Lower lobe of right lung (tissue), 2 donors: Measurements from ENCODE around the gene TAF1C. TPM values are rescaled to one million over a fixed set of nuclear protein-coding genes. Genes with fewer than 3 reads are reported as not detected.

Experiments used
- ATAC-seq, 2 donors: fragments of 200-7000 bp; cut with Tn5 transposase; one replicate each; pipeline ENCODE4 v1.9.1; 2020 to 2022; ENCODE audit warnings: mild to moderate bottlenecking in 2 of 2, moderate library complexity in 2 of 2
- DNase-seq: peaks from one replicate; pipeline ENCODE4 v3.0.0-alpha.2; 2020
- H3K27ac ChIP-seq: fragments of 200-600 bp; one replicate; pipeline ENCODE4 v1.8.0; 2022
- H3K27me3 ChIP-seq: fragments of 200-600 bp; one replicate; pipeline ENCODE4 v1.8.0; 2022; ENCODE audit warnings: low read depth
- H3K36me3 ChIP-seq: fragments of 200-600 bp; one replicate; pipeline ENCODE4 v1.8.0; 2022; ENCODE audit warnings: mild to moderate bottlenecking
- H3K4me1 ChIP-seq: fragments of 200-600 bp; one replicate; pipeline ENCODE4 v1.8.0; 2022
- H3K4me3 ChIP-seq: fragments of 200-600 bp; one replicate; pipeline ENCODE4 v1.8.0; 2022; ENCODE audit warnings: mild to moderate bottlenecking
- H3K9me3 ChIP-seq: fragments of 200-600 bp; one replicate; pipeline ENCODE4 v1.8.0; 2022
- CTCF ChIP-seq: fragments of 200-600 bp; IDR thresholded peaks from one replicate; pipeline ENCODE4 v1.8.0; 2022; ENCODE audit warnings: antibody characterized with exemption, mild to moderate bottlenecking
- intact Hi-C: fragments of 100-400 bp; cut with DNase I; formaldehyde crosslinking; loops from one replicate; pipeline ENCODE4 v1.11.0; 2022
- total RNA-seq: library from RNA; stranded (reverse); fragmentation: NEBNext Ultra II Directional; extraction: Animal tissue kit (Norgen Biotek cat#: 25700); gene quantifications from one replicate; pipeline ENCODE4 v1.2.1, GENCODE V29; 2021
- donor health status: DM: no; HTN: yes; CAD: no; lungs with severe emphysema.

The TAF1C gene
- total RNA-seq, 1 donor from 2014 or later, result 60.6 TPM

DNA sequence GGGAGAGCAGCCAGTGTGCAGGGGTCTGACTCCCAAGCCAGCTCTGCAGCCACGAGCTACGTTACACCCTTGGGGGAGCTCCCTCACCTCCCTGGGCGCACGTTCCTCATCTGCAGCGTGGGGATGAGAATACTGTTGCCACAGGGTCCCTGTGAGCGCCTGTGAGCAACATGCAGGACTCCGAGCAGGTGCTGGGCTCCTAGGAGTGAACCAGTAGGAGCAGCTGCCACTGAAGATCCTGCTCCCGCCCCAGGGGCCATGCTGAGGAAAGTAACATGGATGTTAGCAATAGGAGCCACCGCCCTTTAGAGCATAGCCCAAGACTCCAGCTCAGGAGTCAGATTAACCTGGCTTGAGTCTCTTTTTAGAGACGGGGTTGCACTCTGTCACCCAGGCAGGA is 25.8 kb downstream of the TAF1C start:
- Histone ChIP-seq H3K4me1 (no peaks in the 10 kb centered on the region), H3K36me3 (no peaks in the 10 kb centered on the region), H3K9me3 (no peaks in the 10 kb centered on the region), H3K27ac (no peak overlapping the region), H3K27me3 (peaks cover 11% of the 10 kb centered on the region), H3K4me3 (no peak overlapping the region)
- no peak for TF ChIP-seq CTCF
- ATAC-seq (no peak), DNase-seq (no peak)
- intact Hi-C loops, result no loop called here

GRCh38 chr16:84159800-84160199 is 27.1 kb downstream of the TAF1C start:
- Histone ChIP-seq H3K27ac (no peak overlapping the region), H3K4me1 (no peaks in the 10 kb centered on the region), H3K9me3 (no peaks in the 10 kb centered on the region), H3K4me3 (no peak overlapping the region), H3K27me3 (peaks cover 11% of the 10 kb centered on the region), H3K36me3 (no peaks in the 10 kb centered on the region)
- ATAC-seq (no peak), DNase-seq (no peak)
- TF ChIP-seq CTCF, result no peak
- intact Hi-C loops, result no loop called here

- ATAC-seq (no peak), DNase-seq (no peak)
- Histone ChIP-seq H3K27me3 (peaks cover 11% of the 10 kb centered on the region), H3K36me3 (no peaks in the 10 kb centered on the region), H3K4me3 (no peak overlapping the region), H3K4me1 (no peaks in the 10 kb centered on the region), H3K27ac (no peak overlapping the region), H3K9me3 (no peaks in the 10 kb centered on the region)
- no peak for TF ChIP-seq CTCF
- intact Hi-C loops, result no loop called here
Measured at GRCh38 chr16:84159007-84159406, 27.9 kb downstream of the TAF1C start.

- peaks cover 11% of the 10 kb centered on the region for H3K27me3 ChIP-seq
- DNase-seq, result no peak
- no peak for ATAC-seq
- H3K27ac ChIP-seq, result no peak overlapping the region
- H3K4me3 ChIP-seq, result no peak overlapping the region
- H3K9me3 ChIP-seq, result no peaks in the 10 kb centered on the region
- H3K4me1 ChIP-seq, result no peaks in the 10 kb centered on the region
- intact Hi-C loops, result no loop called here
- no peaks in the 10 kb centered on the region for H3K36me3 ChIP-seq
- TF ChIP-seq CTCF, result no peak
Measured at GRCh38 chr16:84156342-84156784, 30.5 kb downstream of the TAF1C start.

DNA sequence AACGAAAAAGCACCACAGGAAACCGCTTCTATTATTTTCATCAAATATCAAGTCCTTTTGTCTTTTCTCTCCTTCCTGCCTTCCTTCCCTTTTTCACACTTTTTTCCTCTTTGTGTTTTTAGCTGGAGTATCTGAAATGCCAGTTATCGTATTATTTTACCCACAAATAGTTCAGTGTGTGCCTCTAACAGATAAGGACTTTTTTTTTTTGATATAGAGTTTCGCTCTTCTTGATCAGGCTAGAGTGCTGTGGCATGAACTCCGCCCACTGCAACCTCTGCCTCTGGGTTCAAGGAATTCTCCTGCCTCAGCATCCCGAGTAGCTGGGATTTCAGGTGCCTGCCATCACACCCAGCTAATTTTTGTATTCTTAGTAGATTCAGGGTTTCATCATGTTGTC is 31.1 kb downstream of the TAF1C start:
- Histone ChIP-seq H3K27me3 (peaks cover 8% of the 10 kb centered on the region), H3K36me3 (no peaks in the 10 kb centered on the region), H3K9me3 (no peaks in the 10 kb centered on the region), H3K27ac (no peak overlapping the region), H3K4me1 (no peaks in the 10 kb centered on the region), H3K4me3 (no peak overlapping the region)
- ATAC-seq (no peak), DNase-seq (no peak)
- TF ChIP-seq CTCF, result no peak
- intact Hi-C loops, result no loop called here

GRCh38 chr16:84155226-84155625 is 31.6 kb downstream of the TAF1C start:
- ATAC-seq (no peak), DNase-seq (no peak)

More at GRCh38 chr16:84155226-84155625, 31.6 kb downstream of the TAF1C start:
- Histone ChIP-seq H3K36me3 (no peaks in the 10 kb centered on the region), H3K27me3 (peaks cover 5% of the 10 kb centered on the region), H3K4me3 (no peak overlapping the region), H3K27ac (no peak overlapping the region), H3K4me1 (no peaks in the 10 kb centered on the region), H3K9me3 (no peaks in the 10 kb centered on the region)
- intact Hi-C loops, result no loop called here
- no peak for TF ChIP-seq CTCF
